DOHH2 (cell line): ENCODE results near the gene PRDM2.

Experiments
- CTCF ChIP-seq: fragments of 200-600 bp; sonication (generic); IDR thresholded peaks from one replicate; pipeline ENCODE4 v1.5.1; 2014; ENCODE audit warnings: antibody characterized with exemption, mild to moderate bottlenecking, low read depth, low read length; ENCODE audit not compliant: poor library complexity, severe bottlenecking
- EZH2phosphoT487 ChIP-seq: fragments of 200-600 bp; sonication (generic); IDR thresholded peaks from 2 replicates; pipeline ENCODE4 v1.6.1; 2017; ENCODE audit warnings: borderline replicate concordance, mild to moderate bottlenecking, antibody characterized with exemption, low read length, moderate library complexity, mixed read lengths

DNA sequence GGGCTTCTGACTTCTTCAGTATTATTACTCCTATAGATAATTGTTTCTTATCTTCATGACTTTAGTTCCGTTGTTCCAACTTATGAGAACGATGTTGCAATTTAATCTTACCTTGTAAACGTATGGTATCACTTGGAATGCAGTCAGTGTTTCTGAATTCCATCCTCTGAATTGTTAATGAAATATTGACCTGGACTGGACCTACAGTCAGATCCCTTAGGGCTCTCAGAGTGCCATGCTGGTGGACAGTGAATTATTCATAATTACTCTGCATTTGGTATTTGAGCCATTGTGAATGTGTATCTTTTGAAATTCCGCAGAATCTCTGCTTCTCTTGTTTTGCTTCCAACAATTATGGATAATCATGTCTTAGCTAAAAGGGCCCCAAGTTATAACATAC, 72.3 kb downstream of the PRDM2 start:
- no peak for TF ChIP-seq EZH2phosphoT487
- no peak for TF ChIP-seq CTCF
